ENCODE results near the gene TERT.

Gene TERT

DNA sequence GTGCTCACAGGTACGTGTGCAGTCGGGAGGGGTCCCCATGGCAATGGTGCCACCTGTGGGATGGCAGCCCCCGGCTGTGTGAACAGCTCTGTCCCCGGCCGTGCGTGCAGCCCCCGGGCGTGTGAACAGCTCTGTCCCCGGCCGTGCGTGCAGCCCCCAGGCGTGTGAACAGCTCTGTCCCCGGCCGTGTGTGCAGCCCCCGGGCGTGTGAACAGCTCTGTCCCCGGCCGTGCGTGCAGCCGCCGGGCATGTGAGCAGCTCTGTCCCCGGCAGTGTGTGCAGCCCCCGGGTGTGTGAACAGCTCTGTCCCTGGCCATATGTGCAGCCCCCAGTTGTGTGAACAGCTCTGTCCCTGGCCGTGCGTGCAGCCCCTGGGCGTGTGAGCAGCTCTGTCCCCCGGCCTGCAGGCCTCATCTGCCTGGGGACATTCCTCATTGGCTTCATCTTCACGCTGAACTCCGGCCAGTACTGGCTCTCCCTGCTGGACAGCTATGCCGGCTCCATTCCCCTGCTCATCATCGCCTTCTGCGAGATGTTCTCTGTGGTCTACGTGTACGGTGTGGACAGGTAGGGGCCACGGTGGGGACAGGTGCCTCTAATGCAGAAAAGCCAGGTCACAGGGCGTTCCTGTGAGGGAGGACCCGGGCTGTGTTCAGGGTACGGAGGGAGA lies 75.6 kb downstream of the TERT start:
- H3K4me2 ChIP-seq (ENCODE audit: low read length) = no peak overlapping the region
- H3K27me3 ChIP-seq (ENCODE audit: low read depth, low read length) = no peaks in the 10 kb centered on the region
- no peaks in the 10 kb centered on the region for H3K4me1 ChIP-seq (ENCODE audit: low read length)
- no peak overlapping the region for H3K4me3 ChIP-seq (ENCODE audit: low read length)
- no peak for TF ChIP-seq EZH2phosphoT487 (IDR thresholded peaks at IDR 0.05; ENCODE audit: low read depth)
- TF ChIP-seq, protein P1, sequence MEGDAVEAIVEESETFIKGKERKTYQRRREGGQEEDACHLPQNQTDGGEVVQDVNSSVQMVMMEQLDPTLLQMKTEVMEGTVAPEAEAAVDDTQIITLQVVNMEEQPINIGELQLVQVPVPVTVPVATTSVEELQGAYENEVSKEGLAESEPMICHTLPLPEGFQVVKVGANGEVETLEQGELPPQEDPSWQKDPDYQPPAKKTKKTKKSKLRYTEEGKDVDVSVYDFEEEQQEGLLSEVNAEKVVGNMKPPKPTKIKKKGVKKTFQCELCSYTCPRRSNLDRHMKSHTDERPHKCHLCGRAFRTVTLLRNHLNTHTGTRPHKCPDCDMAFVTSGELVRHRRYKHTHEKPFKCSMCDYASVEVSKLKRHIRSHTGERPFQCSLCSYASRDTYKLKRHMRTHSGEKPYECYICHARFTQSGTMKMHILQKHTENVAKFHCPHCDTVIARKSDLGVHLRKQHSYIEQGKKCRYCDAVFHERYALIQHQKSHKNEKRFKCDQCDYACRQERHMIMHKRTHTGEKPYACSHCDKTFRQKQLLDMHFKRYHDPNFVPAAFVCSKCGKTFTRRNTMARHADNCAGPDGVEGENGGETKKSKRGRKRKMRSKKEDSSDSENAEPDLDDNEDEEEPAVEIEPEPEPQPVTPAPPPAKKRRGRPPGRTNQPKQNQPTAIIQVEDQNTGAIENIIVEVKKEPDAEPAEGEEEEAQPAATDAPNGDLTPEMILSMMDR (IDR thresholded peaks at IDR 0.05; ENCODE audit: low read depth, low read length) = no peak
- H3K79me2 ChIP-seq (ENCODE audit: low read length) = no peaks in the 10 kb centered on the region
- no peaks in the 10 kb centered on the region for H4K20me1 ChIP-seq (ENCODE audit: insufficient read depth, low read length)
- H3K27ac ChIP-seq (ENCODE audit: low read length) = no peak overlapping the region
- no peaks in the 10 kb centered on the region for H3K36me3 ChIP-seq (replicated peaks; ENCODE audit: low read depth, low read length)
- H3K9ac ChIP-seq (ENCODE audit: low read length) = no peak overlapping the region
- no peaks in the 10 kb centered on the region for H3K9me3 ChIP-seq (ENCODE audit: insufficient read depth, low read length)
- no peak overlapping the region for H2AFZ ChIP-seq (ENCODE audit: low read depth, low read length)

- Histone ChIP-seq H3K9ac (ENCODE audit: low read length) (no peak overlapping the region), H3K9me3 (ENCODE audit: insufficient read depth, low read length) (no peaks in the 10 kb centered on the region), H3K27me3 (ENCODE audit: low read depth, low read length) (no peaks in the 10 kb centered on the region), H3K27ac (ENCODE audit: low read length) (no peak overlapping the region), H3K4me2 (ENCODE audit: low read length) (no peak overlapping the region), H3K79me2 (ENCODE audit: low read length) (no peaks in the 10 kb centered on the region), H3K4me1 (ENCODE audit: low read length) (no peaks in the 10 kb centered on the region), H3K36me3 (replicated peaks; ENCODE audit: low read depth, low read length) (no peaks in the 10 kb centered on the region), H2AFZ (ENCODE audit: low read depth, low read length) (no peak overlapping the region), H4K20me1 (ENCODE audit: insufficient read depth, low read length) (no peaks in the 10 kb centered on the region), H3K4me3 (ENCODE audit: low read length) (no peak overlapping the region)
- TF ChIP-seq EZH2phosphoT487 (IDR thresholded peaks at IDR 0.05; ENCODE audit: low read depth) = no peak
- TF ChIP-seq, protein P1 (IDR thresholded peaks at IDR 0.05; ENCODE audit: low read depth, low read length) = no peak
Observed at GRCh38 chr5:1218351-1219080, 76.4 kb downstream of the TERT start.

GRCh38 chr5:1217596-1218206 lies 77.2 kb downstream of the TERT start:
- no peaks in the 10 kb centered on the region for H3K9me3 ChIP-seq (ENCODE audit: insufficient read depth, low read length)
- no peak overlapping the region for H3K9ac ChIP-seq (ENCODE audit: low read length)
- no peaks in the 10 kb centered on the region for H3K4me1 ChIP-seq (ENCODE audit: low read length)
- no peaks in the 10 kb centered on the region for H3K79me2 ChIP-seq (ENCODE audit: low read length)
- H3K4me2 ChIP-seq (ENCODE audit: low read length) = no peak overlapping the region
- no peak overlapping the region for H3K27ac ChIP-seq (ENCODE audit: low read length)
- no peaks in the 10 kb centered on the region for H4K20me1 ChIP-seq (ENCODE audit: insufficient read depth, low read length)
- no peak overlapping the region for H3K4me3 ChIP-seq (ENCODE audit: low read length)
- H3K36me3 ChIP-seq (replicated peaks; ENCODE audit: low read depth, low read length) = no peaks in the 10 kb centered on the region
- TF ChIP-seq, protein P1 (IDR thresholded peaks at IDR 0.05; ENCODE audit: low read depth, low read length) = no peak
- no peak for TF ChIP-seq EZH2phosphoT487 (IDR thresholded peaks at IDR 0.05; ENCODE audit: low read depth)
- H2AFZ ChIP-seq (ENCODE audit: low read depth, low read length) = no peak overlapping the region
- no peaks in the 10 kb centered on the region for H3K27me3 ChIP-seq (ENCODE audit: low read depth, low read length)

GRCh38 chr5:1216918-1217295 lies 78.0 kb downstream of the TERT start:
- no peak overlapping the region for H3K4me2 ChIP-seq (ENCODE audit: low read length)
- no peak overlapping the region for H3K4me3 ChIP-seq (ENCODE audit: low read length)
- no peaks in the 10 kb centered on the region for H3K27me3 ChIP-seq (ENCODE audit: low read depth, low read length)
- H3K9me3 ChIP-seq (ENCODE audit: insufficient read depth, low read length) = no peaks in the 10 kb centered on the region
- H3K9ac ChIP-seq (ENCODE audit: low read length) = no peak overlapping the region
- H4K20me1 ChIP-seq (ENCODE audit: insufficient read depth, low read length) = no peaks in the 10 kb centered on the region
- no peaks in the 10 kb centered on the region for H3K79me2 ChIP-seq (ENCODE audit: low read length)
- H3K4me1 ChIP-seq (ENCODE audit: low read length) = no peaks in the 10 kb centered on the region
- H3K27ac ChIP-seq (ENCODE audit: low read length) = no peak overlapping the region
- no peak overlapping the region for H2AFZ ChIP-seq (ENCODE audit: low read depth, low read length)
- H3K36me3 ChIP-seq (replicated peaks; ENCODE audit: low read depth, low read length) = no peaks in the 10 kb centered on the region
- TF ChIP-seq, protein P1 (IDR thresholded peaks at IDR 0.05; ENCODE audit: low read depth, low read length) = no peak
- TF ChIP-seq EZH2phosphoT487 (IDR thresholded peaks at IDR 0.05; ENCODE audit: low read depth) = no peak
